Dermis blood vessel endothelial cell (primary cell): ENCODE measurements around the gene TTC9. TPM values are rescaled to one million over a fixed set of nuclear protein-coding genes. Genes with fewer than 3 reads are reported as not detected.

ENCODE experiments used
- DNase-seq: peaks from one replicate; pipeline ENCODE4 v3.0.0; 2010
- total RNA-seq: library from RNA; depleted of rRNA; stranded (reverse); fragments of >200 nt; gene quantifications from 2 replicates; pipeline ENCODE4 v1.2.3, GENCODE V29; 2014

TTC9 gene
- total RNA-seq, 1 donor from 2014 or later: 0.34 TPM

DNA sequence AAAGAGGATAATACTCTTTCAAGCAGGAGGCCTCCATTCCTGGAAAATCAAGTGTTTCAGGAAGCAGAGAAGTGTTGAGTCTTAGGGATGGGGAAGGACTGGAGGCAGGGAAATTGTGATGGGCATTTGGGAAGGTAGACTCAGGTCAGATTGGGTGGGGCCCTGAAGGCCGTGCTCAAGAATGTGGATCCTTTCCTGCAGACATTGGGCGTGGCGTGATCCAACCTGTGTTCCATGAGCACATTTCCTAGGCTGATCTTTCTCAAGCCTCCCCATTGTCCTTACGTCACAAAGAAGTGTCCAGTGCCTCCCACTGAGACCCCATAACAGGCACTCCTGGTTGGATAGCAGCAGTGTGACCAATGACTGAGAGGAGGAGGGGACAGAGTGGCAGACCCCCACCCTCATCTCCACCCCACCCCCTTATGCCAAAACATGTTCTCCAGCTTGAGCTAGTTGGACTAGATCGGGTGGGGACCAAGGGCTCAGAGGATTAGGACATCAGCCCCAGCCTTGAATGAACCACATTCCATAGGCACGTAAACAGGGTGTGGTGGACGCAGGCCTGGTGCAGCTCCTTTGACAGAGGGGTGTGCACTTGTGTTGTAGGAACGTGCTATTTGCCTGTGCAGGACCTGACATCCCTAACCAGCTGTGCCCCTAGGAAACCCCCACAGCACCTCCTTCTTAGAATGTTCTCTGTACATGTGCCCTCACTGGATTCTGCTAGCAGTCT is 76.8 kb downstream of the TTC9 start:
- no peak for DNase-seq

DNA sequence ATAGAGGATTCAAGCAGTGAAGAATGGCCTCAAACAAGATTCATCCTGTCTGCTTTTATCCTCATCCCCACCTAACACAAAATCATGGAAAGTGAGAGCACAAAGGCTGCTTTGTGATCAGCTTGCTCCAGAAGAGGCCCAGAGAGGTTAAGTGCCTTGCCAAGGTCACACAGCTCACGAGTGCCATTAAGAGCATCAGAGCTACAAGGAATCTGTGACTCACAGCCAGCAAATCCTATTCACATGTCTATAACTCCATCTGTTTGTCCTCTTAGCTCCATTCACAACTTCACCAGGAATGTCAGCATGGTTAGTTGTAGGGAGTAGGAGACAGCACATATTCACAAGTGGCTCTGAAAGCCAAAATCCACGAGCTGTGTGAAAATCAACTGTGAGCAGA is 79.8 kb downstream of the TTC9 start:
- no peak for DNase-seq

DNA sequence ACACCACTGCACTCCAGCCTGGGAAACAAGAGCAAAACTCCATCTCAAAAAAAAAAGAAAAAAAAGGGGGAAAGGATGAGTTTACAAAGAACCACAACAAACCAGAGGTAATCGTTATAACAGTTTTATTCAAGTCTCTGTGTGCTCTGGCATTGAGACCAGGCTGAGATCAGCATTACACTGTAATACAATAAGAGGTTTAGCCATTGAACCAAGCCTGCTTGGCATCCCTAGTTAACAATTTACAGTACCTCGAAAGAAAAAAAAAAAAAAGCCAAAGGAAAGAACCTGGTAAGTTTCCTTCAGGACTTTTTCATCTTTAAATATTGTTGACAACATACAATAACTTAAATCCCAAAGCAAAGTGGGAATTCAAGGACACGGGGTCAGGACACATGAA is 80.7 kb downstream of the TTC9 start:
- DNase-seq: no peak

DNA sequence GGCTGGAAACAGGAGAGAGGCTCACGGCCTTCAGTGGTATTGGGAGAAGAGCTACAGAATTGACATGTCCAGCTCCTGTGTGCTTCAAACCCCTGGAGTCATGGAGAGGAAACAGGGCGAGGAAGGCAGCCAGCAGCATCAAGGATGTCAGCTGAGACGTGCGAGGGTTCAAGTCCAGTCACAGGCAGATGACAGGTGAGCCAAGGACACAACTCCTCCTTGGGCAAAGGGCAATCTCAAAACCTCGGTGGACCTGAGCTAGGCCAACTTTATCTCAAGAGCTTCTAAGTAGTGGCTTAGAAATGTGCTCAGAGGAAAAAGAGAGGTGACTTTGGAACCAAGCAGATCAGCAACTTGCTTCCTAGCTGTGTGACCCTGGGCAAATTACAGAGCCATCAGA is 81.6 kb downstream of the TTC9 start:
- DNase-seq: no peak

GRCh38 chr14:70724110-70724509 is 82.4 kb downstream of the TTC9 start:
- DNase-seq: no peak

DNA sequence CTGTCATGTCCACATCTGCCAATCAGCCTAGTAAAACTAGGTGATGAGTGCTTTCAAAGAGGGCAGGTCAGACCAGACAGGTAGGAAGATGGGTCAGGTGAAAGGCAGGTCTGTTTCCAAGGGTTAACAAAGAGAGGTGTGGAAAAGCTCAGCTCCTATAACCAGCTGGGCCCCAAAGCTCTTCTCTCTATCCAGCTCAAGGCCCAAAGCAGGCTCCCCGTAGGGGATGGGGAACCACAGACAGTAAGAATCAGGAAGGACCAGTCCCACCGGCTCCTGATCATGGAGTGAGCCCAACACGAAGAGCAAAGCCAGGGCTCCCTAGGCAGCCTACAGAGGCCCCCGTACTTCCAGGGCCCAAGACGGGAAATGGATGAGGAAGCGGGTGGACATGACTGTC is 83.2 kb downstream of the TTC9 start:
- DNase-seq: no peak

Other genes starting within 250 kb of the TTC9 start
- gene SYNJ2BP, start 224.8 kb upstream of the TTC9 start, total RNA-seq: 20.1 and 29.1 TPM in 2 replicates
- 0.17 and 0.33 TPM in 2 replicates for gene ADAM21, start 189.7 kb upstream of the TTC9 start, total RNA-seq
- 0.37 and 1.5 TPM in 2 replicates for gene ADAM20, start 106.9 kb upstream of the TTC9 start, total RNA-seq
- 32.8 and 35.8 TPM in 2 replicates for gene MED6, start 41.3 kb upstream of the TTC9 start, total RNA-seq
- gene MAP3K9, start 167.6 kb downstream of the TTC9 start, total RNA-seq: 0.14 and 0.68 TPM in 2 replicates